ENCODE results near the gene FYB1.

The FYB1 gene

DNA sequence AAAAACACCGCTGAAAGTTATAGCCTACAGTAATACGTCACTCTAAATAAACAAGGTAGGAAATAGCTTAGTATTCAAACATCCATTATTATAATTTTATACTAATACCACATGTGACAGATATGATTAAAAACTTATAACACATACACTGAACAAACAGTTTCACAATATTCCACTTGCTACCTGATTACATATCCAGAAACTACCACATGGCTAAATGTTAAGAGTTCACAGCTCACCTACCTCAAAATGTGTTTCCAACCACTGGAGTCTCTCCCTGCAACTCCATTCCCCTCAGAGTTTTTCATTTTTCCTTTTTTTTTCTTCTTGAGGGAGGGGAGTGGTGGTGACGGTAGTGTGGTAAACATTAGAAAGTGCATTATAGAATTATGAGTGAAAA lies 157.3 kb downstream of the FYB1 start:
- H3K27me3 ChIP-seq (replicated peaks; ENCODE audit: control insufficient read depth, insufficient read depth, low read length, poor library complexity, severe bottlenecking), result no peaks in the 10 kb centered on the region
- no peak overlapping the region for H3K4me3 ChIP-seq (ENCODE audit: insufficient read depth, low read depth, low read length, poor library complexity, severe bottlenecking)
- DNase-seq, result no peak
- no peak overlapping the region for H3K27ac ChIP-seq (ENCODE audit: insufficient read depth, low read length, poor library complexity, severe bottlenecking)
- peaks cover 9% of the 10 kb centered on the region for H3K36me3 ChIP-seq (ENCODE audit: control insufficient read depth, insufficient read depth, low read length)
- H3K4me1 ChIP-seq (ENCODE audit: control insufficient read depth, insufficient read depth, low read length, poor library complexity, severe bottlenecking), result peaks cover 17% of the 10 kb centered on the region
- H3K9me3 ChIP-seq (ENCODE audit: control insufficient read depth, low read length), result no peaks in the 10 kb centered on the region

- Histone ChIP-seq H3K36me3 (ENCODE audit: control insufficient read depth, insufficient read depth, low read length) (no peaks in the 10 kb centered on the region), H3K27ac (ENCODE audit: insufficient read depth, low read length, poor library complexity, severe bottlenecking) (no peak overlapping the region), H3K4me1 (ENCODE audit: control insufficient read depth, insufficient read depth, low read length, poor library complexity, severe bottlenecking) (peaks cover 12% of the 10 kb centered on the region), H3K4me3 (ENCODE audit: insufficient read depth, low read depth, low read length, poor library complexity, severe bottlenecking) (no peak overlapping the region), H3K9me3 (ENCODE audit: control insufficient read depth, low read length) (no peaks in the 10 kb centered on the region), H3K27me3 (replicated peaks; ENCODE audit: control insufficient read depth, insufficient read depth, low read length, poor library complexity, severe bottlenecking) (no peaks in the 10 kb centered on the region)
- DNase-seq, result no peak
These were observed 160.3 kb downstream of the FYB1 start for GRCh38 chr5:39059064-39059463.

DNA sequence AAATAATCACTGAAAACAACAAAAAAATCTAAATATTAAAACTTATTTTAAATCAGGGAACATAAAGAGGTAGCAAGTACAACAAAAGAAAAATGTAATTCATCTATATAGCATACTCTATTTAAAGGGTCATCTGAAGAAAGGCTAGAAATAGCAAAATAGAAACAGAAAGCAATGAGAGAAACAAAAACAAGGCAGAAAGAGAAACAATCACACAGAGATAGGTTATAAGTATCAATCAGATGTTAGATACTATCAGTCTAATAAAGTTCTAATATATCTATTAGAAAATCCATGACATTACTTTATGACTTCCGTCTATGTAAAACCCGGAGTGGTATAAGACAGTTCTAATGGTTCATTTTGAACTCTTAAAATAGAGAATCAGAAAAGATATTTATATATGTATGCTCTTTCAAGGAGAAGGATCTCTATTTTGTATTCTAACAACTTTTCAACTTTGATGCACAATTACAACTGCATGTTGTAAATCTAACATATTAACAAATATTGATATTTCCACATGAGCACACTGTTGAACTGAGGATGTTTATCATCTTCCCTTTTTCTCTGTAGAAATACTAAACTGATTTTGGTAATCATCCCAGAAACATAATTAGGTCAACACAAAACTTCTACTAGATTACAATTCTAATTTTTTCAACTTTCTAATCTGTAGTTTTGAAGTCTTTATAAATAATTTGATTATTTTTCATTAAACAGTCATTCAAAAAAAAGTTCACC lies 161.0 kb downstream of the FYB1 start:
- no peak for DNase-seq
- H3K27ac ChIP-seq (ENCODE audit: insufficient read depth, low read length, poor library complexity, severe bottlenecking), result no peak overlapping the region
- peaks cover 9% of the 10 kb centered on the region for H3K4me1 ChIP-seq (ENCODE audit: control insufficient read depth, insufficient read depth, low read length, poor library complexity, severe bottlenecking)
- H3K9me3 ChIP-seq (ENCODE audit: control insufficient read depth, low read length), result no peaks in the 10 kb centered on the region
- H3K27me3 ChIP-seq (replicated peaks; ENCODE audit: control insufficient read depth, insufficient read depth, low read length, poor library complexity, severe bottlenecking), result no peaks in the 10 kb centered on the region
- peak overlapping the region; percentile 27 for H3K4me3 ChIP-seq (ENCODE audit: insufficient read depth, low read depth, low read length, poor library complexity, severe bottlenecking)
- H3K36me3 ChIP-seq (ENCODE audit: control insufficient read depth, insufficient read depth, low read length), result no peaks in the 10 kb centered on the region

GRCh38 chr5:39057734-39058133 lies 161.6 kb downstream of the FYB1 start:
- Histone ChIP-seq H3K36me3 (ENCODE audit: control insufficient read depth, insufficient read depth, low read length) (no peaks in the 10 kb centered on the region), H3K27me3 (replicated peaks; ENCODE audit: control insufficient read depth, insufficient read depth, low read length, poor library complexity, severe bottlenecking) (no peaks in the 10 kb centered on the region), H3K4me3 (ENCODE audit: insufficient read depth, low read depth, low read length, poor library complexity, severe bottlenecking) (peak overlapping the region; percentile 27), H3K27ac (ENCODE audit: insufficient read depth, low read length, poor library complexity, severe bottlenecking) (no peak overlapping the region), H3K9me3 (ENCODE audit: control insufficient read depth, low read length) (no peaks in the 10 kb centered on the region), H3K4me1 (ENCODE audit: control insufficient read depth, insufficient read depth, low read length, poor library complexity, severe bottlenecking) (peaks cover 7% of the 10 kb centered on the region)
- DNase-seq, result no peak

DNA sequence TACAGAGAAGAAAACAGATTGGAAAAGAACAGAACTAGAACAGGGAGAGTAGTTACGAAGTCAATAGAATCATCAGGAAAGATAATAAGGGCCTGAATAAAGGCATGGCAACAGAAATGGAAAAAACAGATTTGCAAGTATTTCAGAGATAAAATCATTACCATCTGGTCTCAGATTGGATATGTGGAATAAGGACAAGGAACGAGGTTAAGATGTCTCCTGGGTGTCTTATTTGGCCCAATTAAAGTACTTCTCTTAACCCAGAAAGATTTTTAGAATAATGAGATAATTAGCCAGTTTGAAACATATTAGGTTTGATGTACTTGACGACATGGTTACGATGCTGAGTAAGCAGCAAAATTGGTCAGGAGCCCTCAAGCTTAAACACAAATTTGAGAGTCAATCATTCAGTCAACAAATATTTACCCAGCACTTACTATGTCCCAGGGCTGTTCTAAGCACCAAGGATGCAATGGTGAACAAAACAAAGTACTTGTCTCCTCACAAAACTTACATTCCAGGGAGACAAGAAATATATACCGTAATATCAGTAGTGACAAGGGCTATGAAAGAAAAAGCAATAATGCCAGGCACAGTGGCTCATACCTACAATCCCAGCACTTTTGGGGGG lies 163.5 kb downstream of the FYB1 start:
- Histone ChIP-seq H3K9me3 (ENCODE audit: control insufficient read depth, low read length) (no peaks in the 10 kb centered on the region), H3K4me3 (ENCODE audit: insufficient read depth, low read depth, low read length, poor library complexity, severe bottlenecking) (no peak overlapping the region), H3K36me3 (ENCODE audit: control insufficient read depth, insufficient read depth, low read length) (no peaks in the 10 kb centered on the region), H3K4me1 (ENCODE audit: control insufficient read depth, insufficient read depth, low read length, poor library complexity, severe bottlenecking) (peaks cover 7% of the 10 kb centered on the region), H3K27ac (ENCODE audit: insufficient read depth, low read length, poor library complexity, severe bottlenecking) (no peak overlapping the region), H3K27me3 (replicated peaks; ENCODE audit: control insufficient read depth, insufficient read depth, low read length, poor library complexity, severe bottlenecking) (no peaks in the 10 kb centered on the region)
- DNase-seq, result no peak

Measured in effector memory CD4-positive, alpha-beta T cell (primary cell).